GM20000 (cell line): ENCODE data around the gene RASA2.

Experiments
- DNase-seq: peaks from one replicate; pipeline ENCODE4 v3.0.0; 2012; ENCODE audit warnings: low spot score
- CTCF ChIP-seq: IDR thresholded peaks from 2 replicates; pipeline ENCODE4 v1.5.1; 2012; ENCODE audit warnings: mild to moderate bottlenecking, control low read depth; ENCODE audit errors: extremely low read depth, missing control alignments

Gene RASA2, protein sequence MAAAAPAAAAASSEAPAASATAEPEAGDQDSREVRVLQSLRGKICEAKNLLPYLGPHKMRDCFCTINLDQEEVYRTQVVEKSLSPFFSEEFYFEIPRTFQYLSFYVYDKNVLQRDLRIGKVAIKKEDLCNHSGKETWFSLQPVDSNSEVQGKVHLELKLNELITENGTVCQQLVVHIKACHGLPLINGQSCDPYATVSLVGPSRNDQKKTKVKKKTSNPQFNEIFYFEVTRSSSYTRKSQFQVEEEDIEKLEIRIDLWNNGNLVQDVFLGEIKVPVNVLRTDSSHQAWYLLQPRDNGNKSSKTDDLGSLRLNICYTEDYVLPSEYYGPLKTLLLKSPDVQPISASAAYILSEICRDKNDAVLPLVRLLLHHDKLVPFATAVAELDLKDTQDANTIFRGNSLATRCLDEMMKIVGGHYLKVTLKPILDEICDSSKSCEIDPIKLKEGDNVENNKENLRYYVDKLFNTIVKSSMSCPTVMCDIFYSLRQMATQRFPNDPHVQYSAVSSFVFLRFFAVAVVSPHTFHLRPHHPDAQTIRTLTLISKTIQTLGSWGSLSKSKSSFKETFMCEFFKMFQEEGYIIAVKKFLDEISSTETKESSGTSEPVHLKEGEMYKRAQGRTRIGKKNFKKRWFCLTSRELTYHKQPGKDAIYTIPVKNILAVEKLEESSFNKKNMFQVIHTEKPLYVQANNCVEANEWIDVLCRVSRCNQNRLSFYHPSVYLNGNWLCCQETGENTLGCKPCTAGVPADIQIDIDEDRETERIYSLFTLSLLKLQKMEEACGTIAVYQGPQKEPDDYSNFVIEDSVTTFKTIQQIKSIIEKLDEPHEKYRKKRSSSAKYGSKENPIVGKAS

GRCh38 chr3:141486746-141487520, at the start of gene RASA2:
Gene RASA2, plus strand, starts transcription at chr3:141487027. Its CDS starts 57 bp downstream, at chr3:141487084.
- DNase-seq = peak; percentile 95
- TF ChIP-seq CTCF = no peak

DNA sequence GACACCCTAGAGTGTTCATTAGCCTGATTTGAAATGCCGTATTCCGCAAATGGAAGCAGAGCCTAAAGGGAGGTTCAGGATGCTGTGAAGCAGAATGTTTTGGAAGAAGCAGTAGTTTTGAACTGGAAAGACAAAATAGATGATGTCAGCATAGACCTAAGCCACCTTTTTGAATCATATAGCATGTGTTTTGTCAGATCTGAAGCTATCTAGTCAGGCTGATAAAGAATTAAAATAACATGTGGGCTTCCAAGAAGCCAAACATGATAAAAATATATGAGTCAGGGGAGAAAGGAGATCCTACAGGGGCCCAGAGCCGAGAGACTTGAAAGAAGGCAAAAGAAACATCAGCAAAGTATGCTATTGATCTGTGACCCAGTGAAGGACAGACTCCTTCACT, 47.2 kb upstream of the RASA2 start:
- DNase-seq = no peak
- no peak for TF ChIP-seq CTCF

GRCh38 chr3:141440942-141441341, 45.9 kb upstream of the RASA2 start:
- no peak for TF ChIP-seq CTCF
- DNase-seq = no peak

GRCh38 chr3:141441381-141442364, 45.2 kb upstream of the RASA2 start:
- peak; percentile 49 for TF ChIP-seq CTCF
- peak; percentile 82 for DNase-seq

GRCh38 chr3:141442446-141442845, 44.4 kb upstream of the RASA2 start:
- TF ChIP-seq CTCF = no peak
- no peak for DNase-seq

GRCh38 chr3:141442914-141443313, 43.9 kb upstream of the RASA2 start:
- TF ChIP-seq CTCF = no peak

More at GRCh38 chr3:141442914-141443313, 43.9 kb upstream of the RASA2 start:
- no peak for DNase-seq
